Hepatocyte (in vitro differentiated cells): Measurements from ENCODE around the gene ASS1. TPM values are rescaled to one million over a fixed set of nuclear protein-coding genes. Genes with fewer than 3 reads are reported as not detected.

Experiments
- DNase-seq: peaks from one replicate; pipeline ENCODE4 v3.0.0-alpha.2; 2016; ENCODE audit warnings: low spot score
- H2AFZ ChIP-seq: fragments of 200-600 bp; sonication (generic); 2 replicates; pipeline ENCODE4 v1.6.0; 2016; ENCODE audit warnings: antibody characterized with exemption, mild to moderate bottlenecking
- H3K27ac ChIP-seq: fragments of 200-600 bp; sonication (generic); 2 replicates; pipeline ENCODE4 v1.5.1; 2016; ENCODE audit warnings: mild to moderate bottlenecking
- H3K27me3 ChIP-seq: fragments of 200-600 bp; sonication (generic); 2 replicates; pipeline ENCODE4 v1.6.1; 2016
- H3K36me3 ChIP-seq: fragments of 200-600 bp; sonication (generic); replicated peaks from 2 replicates; pipeline ENCODE4 v1.5.1; 2016; ENCODE audit warnings: low read depth; ENCODE audit not compliant: insufficient read depth
- H3K4me1 ChIP-seq: fragments of 200-600 bp; sonication (generic); 2 replicates; pipeline ENCODE4 v1.5.1; 2016; ENCODE audit warnings: mild to moderate bottlenecking, moderate library complexity; ENCODE audit not compliant: insufficient read depth
- H3K4me2 ChIP-seq: fragments of 200-600 bp; sonication (generic); 2 replicates; pipeline ENCODE4 v1.6.0; 2016
- H3K4me3 ChIP-seq: fragments of 200-600 bp; sonication (generic); 2 replicates; pipeline ENCODE4 v1.5.1; 2016; ENCODE audit warnings: mild to moderate bottlenecking
- H3K79me2 ChIP-seq: fragments of 200-600 bp; sonication (generic); 2 replicates; pipeline ENCODE4 v1.6.0; 2017; ENCODE audit warnings: mild to moderate bottlenecking
- H3K9me2 ChIP-seq: fragments of 200-600 bp; sonication (generic); replicated peaks from 2 replicates; pipeline ENCODE4 v1.6.0; 2017; ENCODE audit warnings: mild to moderate bottlenecking; ENCODE audit not compliant: insufficient read depth
- H3K9me3 ChIP-seq: fragments of 200-600 bp; sonication (generic); 2 replicates; pipeline ENCODE4 v1.5.1; 2016; ENCODE audit warnings: low read depth, mild to moderate bottlenecking
- H4K20me1 ChIP-seq: fragments of 200-600 bp; sonication (generic); 2 replicates; pipeline ENCODE4 v1.6.0; 2016; ENCODE audit warnings: mild to moderate bottlenecking; ENCODE audit not compliant: insufficient read depth, poor library complexity, severe bottlenecking
- CTCF ChIP-seq: fragments of 200-600 bp; sonication (generic); IDR thresholded peaks from 2 replicates; pipeline ENCODE4 v1.5.1; 2016; ENCODE audit warnings: antibody characterized with exemption, mild to moderate bottlenecking; ENCODE audit not compliant: poor library complexity
- EZH2 ChIP-seq: fragments of 200-600 bp; sonication (generic); IDR thresholded peaks from 2 replicates; pipeline ENCODE4 v1.6.1; 2016; ENCODE audit warnings: antibody characterized with exemption, mild to moderate bottlenecking, borderline replicate concordance
- EZH2phosphoT487 ChIP-seq: fragments of 200-600 bp; sonication (generic); IDR thresholded peaks from one replicate; pipeline ENCODE4 v1.6.1; 2018; ENCODE audit warnings: antibody characterized with exemption, mild to moderate bottlenecking, low read depth, moderate library complexity; ENCODE audit not compliant: unreplicated experiment, severe bottlenecking
- WGBS: methylation state at CpG from one replicate; pipeline ENCODE4 v1.1.6; 2016; ENCODE audit warnings: low lambda C conversion rate; ENCODE audit errors: missing lambda C conversion rate; 5-methylcytosine and 5-hydroxymethylcytosine counted together
- polyA plus RNA-seq: library from polyadenylated mRNA; unstranded; fragments of >200 nt; fragmentation: Nextera tagmentation; extraction: Ambion mirVana; gene quantifications from 2 replicates; pipeline ENCODE4 v1.2.1, GENCODE V29; 2016
- total RNA-seq: library from RNA; depleted of rRNA; stranded (reverse); fragments of >200 nt; gene quantifications from 2 replicates; pipeline ENCODE4 v1.2.3, GENCODE V29; 2014

The ASS1 gene
- total and polyA plus RNA-seq, 2 experiments from 2014 or later: 145 to 292 TPM

GRCh38 chr9:130480673-130481072 is 35.9 kb downstream of the ASS1 start:
- H3K4me2 ChIP-seq: no peak overlapping the region
- no peaks in the 10 kb centered on the region for H3K27me3 ChIP-seq
- H2AFZ ChIP-seq: no peak overlapping the region
- H4K20me1 ChIP-seq: no peaks in the 10 kb centered on the region
- H3K27ac ChIP-seq: no peak overlapping the region
- 74% methylated on average over 14 of the region's 16 CpGs for WGBS
- no peaks in the 10 kb centered on the region for H3K9me2 ChIP-seq
- no peaks in the 10 kb centered on the region for H3K9me3 ChIP-seq
- no peak for DNase-seq
- TF ChIP-seq EZH2phosphoT487 (no peak), CTCF (no peak), EZH2 (no peak)
- H3K4me1 ChIP-seq: no peaks in the 10 kb centered on the region
- no peak overlapping the region for H3K4me3 ChIP-seq
- H3K79me2 ChIP-seq: no peaks in the 10 kb centered on the region
- H3K36me3 ChIP-seq: no peaks in the 10 kb centered on the region

GRCh38 chr9:130482463-130482862 is 37.7 kb downstream of the ASS1 start:
- WGBS: 50% methylated on average over 5 of the region's 5 CpGs

GRCh38 chr9:130483371-130483971 is 38.7 kb downstream of the ASS1 start:
- Histone ChIP-seq H3K27me3 (no peaks in the 10 kb centered on the region), H3K4me3 (no peak overlapping the region), H3K9me2 (no peaks in the 10 kb centered on the region), H3K79me2 (no peaks in the 10 kb centered on the region), H2AFZ (no peak overlapping the region), H3K4me2 (no peak overlapping the region), H3K9me3 (no peaks in the 10 kb centered on the region), H3K27ac (no peak overlapping the region), H3K4me1 (no peaks in the 10 kb centered on the region), H3K36me3 (no peaks in the 10 kb centered on the region), H4K20me1 (no peaks in the 10 kb centered on the region)
- no peak for DNase-seq
- WGBS: 54% methylated on average over 7 of the region's 16 CpGs
- TF ChIP-seq EZH2phosphoT487: no peak

More at GRCh38 chr9:130482463-130482862, 37.7 kb downstream of the ASS1 start:
- Histone ChIP-seq H3K36me3 (no peaks in the 10 kb centered on the region), H3K4me1 (no peaks in the 10 kb centered on the region), H3K4me3 (no peak overlapping the region), H3K9me2 (no peaks in the 10 kb centered on the region), H3K79me2 (no peaks in the 10 kb centered on the region), H4K20me1 (no peaks in the 10 kb centered on the region), H2AFZ (no peak overlapping the region), H3K9me3 (no peaks in the 10 kb centered on the region), H3K27me3 (no peaks in the 10 kb centered on the region), H3K4me2 (no peak overlapping the region), H3K27ac (no peak overlapping the region)
- TF ChIP-seq EZH2 (no peak), EZH2phosphoT487 (no peak), CTCF (no peak)
- no peak for DNase-seq

- Histone ChIP-seq H3K27ac (no peak overlapping the region), H3K4me3 (no peak overlapping the region), H3K27me3 (no peaks in the 10 kb centered on the region), H2AFZ (no peak overlapping the region), H3K9me2 (no peaks in the 10 kb centered on the region), H3K36me3 (no peaks in the 10 kb centered on the region), H3K4me1 (no peaks in the 10 kb centered on the region), H4K20me1 (no peaks in the 10 kb centered on the region), H3K9me3 (no peaks in the 10 kb centered on the region), H3K4me2 (no peak overlapping the region), H3K79me2 (no peaks in the 10 kb centered on the region)
- TF ChIP-seq CTCF (no peak), EZH2phosphoT487 (no peak), EZH2 (no peak)
- DNase-seq: no peak
- 90% methylated on average over 20 of the region's 21 CpGs for WGBS
Measured at GRCh38 chr9:130484362-130485072, 39.8 kb downstream of the ASS1 start.
